ENCODE results near the gene MRPL54. TPM values are rescaled to one million over a fixed set of nuclear protein-coding genes. Genes with fewer than 3 reads are reported as not detected.

MRPL54 gene
- total RNA-seq, 2 donors from 2014 or later, result 81.0 to 84.4 TPM

- H3K36me3 ChIP-seq, result peaks cover 31% of the 10 kb centered on the region
- H3K4me3 ChIP-seq, result no peak overlapping the region
- TF ChIP-seq CTCF (IDR thresholded peaks at IDR 0.05), result no peak
- no peak overlapping the region for H3K27ac ChIP-seq
- no peaks in the 10 kb centered on the region for H3K27me3 ChIP-seq
- no peak for DNase-seq (ENCODE audit: low spot score)
- H3K4me1 ChIP-seq, result peaks cover 0 to 7% of the 10 kb centered on the region in 2 donors
- no peaks in the 10 kb centered on the region for H3K9me3 ChIP-seq
Measured at GRCh38 chr19:3768015-3768747, 5.7 kb downstream of the MRPL54 start.

GRCh38 chr19:3768748-3769099 is 6.2 kb downstream of the MRPL54 start:
- no peaks in the 10 kb centered on the region for H3K9me3 ChIP-seq
- DNase-seq (ENCODE audit: low spot score), result no peak
- peaks cover 0 to 2% of the 10 kb centered on the region in 2 donors for H3K4me1 ChIP-seq
- no peaks in the 10 kb centered on the region for H3K27me3 ChIP-seq
- no peak for TF ChIP-seq CTCF (IDR thresholded peaks at IDR 0.05)
- H3K36me3 ChIP-seq, result peaks cover 31% of the 10 kb centered on the region
- H3K27ac ChIP-seq, result no peak overlapping the region
- no peak overlapping the region for H3K4me3 ChIP-seq

- no peak for TF ChIP-seq CTCF (IDR thresholded peaks at IDR 0.05)
- H3K27ac ChIP-seq, result no peak overlapping the region
- H3K36me3 ChIP-seq, result peaks cover 31% of the 10 kb centered on the region
- no peaks in the 10 kb centered on the region for H3K9me3 ChIP-seq
- H3K27me3 ChIP-seq, result no peaks in the 10 kb centered on the region
- H3K4me3 ChIP-seq, result no peak overlapping the region
- H3K4me1 ChIP-seq, result no peaks in the 10 kb centered on the region
- DNase-seq (ENCODE audit: low spot score), result no peak
Measured at GRCh38 chr19:3769494-3769893, 7.0 kb downstream of the MRPL54 start.

GRCh38 chr19:3770136-3770999 is 7.9 kb downstream of the MRPL54 start:
- H3K4me3 ChIP-seq, result no peak overlapping the region
- no peak for TF ChIP-seq CTCF (IDR thresholded peaks at IDR 0.05)
- H3K36me3 ChIP-seq, result peaks cover 26% of the 10 kb centered on the region
- no peaks in the 10 kb centered on the region for H3K4me1 ChIP-seq
- H3K9me3 ChIP-seq, result no peaks in the 10 kb centered on the region
- DNase-seq (ENCODE audit: low spot score), result no peak
- H3K27me3 ChIP-seq, result no peaks in the 10 kb centered on the region
- no peak overlapping the region for H3K27ac ChIP-seq

- H3K27me3 ChIP-seq, result no peaks in the 10 kb centered on the region
- no peak overlapping the region for H3K4me3 ChIP-seq
- DNase-seq (ENCODE audit: low spot score), result no peak
- no peaks in the 10 kb centered on the region for H3K9me3 ChIP-seq
- H3K4me1 ChIP-seq, result no peaks in the 10 kb centered on the region
- no peak for TF ChIP-seq CTCF (IDR thresholded peaks at IDR 0.05)
- H3K27ac ChIP-seq, result no peak overlapping the region
- peaks cover 22% of the 10 kb centered on the region for H3K36me3 ChIP-seq
Measured at GRCh38 chr19:3771000-3771905, 8.8 kb downstream of the MRPL54 start.

Measured in right atrium auricular region (tissue), 2 donors.